DND-41 (cell line): ENCODE measurements around the gene TMEM89.

Experiments used
- ATAC-seq: fragments of 200-7000 bp; cut with Tn5 transposase; 3 replicates; pipeline ENCODE4 v1.9.1; 2021; ENCODE audit warnings: low read depth; ENCODE audit not compliant: insufficient read depth
- DNase-seq: peaks from one replicate; pipeline ENCODE4 v3.0.0-alpha.2; 2020
- H2AFZ ChIP-seq: 2 replicates; pipeline ENCODE4 v1.6.0; 2012; ENCODE audit warnings: low read depth, low read length
- H3K27ac ChIP-seq: 2 replicates; pipeline ENCODE4 v1.5.1; 2012; ENCODE audit warnings: low read length, inconsistent platforms
- H3K27me3 ChIP-seq: fragments of 200-600 bp; sonication (generic); 2 replicates; pipeline ENCODE4 v1.6.0; 2012; ENCODE audit warnings: low read length, mild to moderate bottlenecking, inconsistent platforms; ENCODE audit not compliant: insufficient read depth, poor library complexity
- H3K36me3 ChIP-seq: 2 replicates; pipeline ENCODE4 v1.5.1; 2012; ENCODE audit warnings: low read length, inconsistent platforms; ENCODE audit not compliant: insufficient read depth
- H3K4me1 ChIP-seq: 2 replicates; pipeline ENCODE4 v1.5.1; 2012; ENCODE audit warnings: mild to moderate bottlenecking, low read length; ENCODE audit not compliant: insufficient read depth
- H3K4me2 ChIP-seq: 2 replicates; pipeline ENCODE4 v1.6.0; 2012; ENCODE audit warnings: mild to moderate bottlenecking, moderate library complexity, low read length, inconsistent platforms; ENCODE audit not compliant: insufficient read depth
- H3K4me3 ChIP-seq, 2 experiments: fragments of 200-600 bp in 1 of 2; shearing (Covaris generic) in 1 of 2; 2 replicates each; pipeline ENCODE4 v1.5.1; 2012 to 2016; ENCODE audit warnings: inconsistent platforms in 2 of 2, low read length in 2 of 2, mild to moderate bottlenecking in 2 of 2, low read depth in 1 of 2, moderate library complexity in 1 of 2
- H3K79me2 ChIP-seq: 2 replicates; pipeline ENCODE4 v1.6.0; 2012; ENCODE audit warnings: low read length, inconsistent platforms; ENCODE audit not compliant: insufficient read depth
- H3K9ac ChIP-seq: 2 replicates; pipeline ENCODE4 v1.6.0; 2012; ENCODE audit warnings: low read depth, mild to moderate bottlenecking, inconsistent platforms, low read length, moderate library complexity
- H3K9me3 ChIP-seq: 2 replicates; pipeline ENCODE4 v1.5.1; 2012; ENCODE audit warnings: low read length, moderate library complexity, mild to moderate bottlenecking, inconsistent platforms; ENCODE audit not compliant: insufficient read depth, severe bottlenecking
- H4K20me1 ChIP-seq: 2 replicates; pipeline ENCODE4 v1.6.0; 2012; ENCODE audit warnings: low read length; ENCODE audit not compliant: insufficient read depth
- CTCF ChIP-seq: IDR thresholded peaks from 2 replicates; pipeline ENCODE4 v1.5.1; 2012; ENCODE audit warnings: borderline replicate concordance, low read length, moderate library complexity, mild to moderate bottlenecking; ENCODE audit not compliant: poor library complexity, severe bottlenecking; ENCODE audit errors: extremely low read depth
- EZH2 ChIP-seq: IDR thresholded peaks from 3 replicates; pipeline ENCODE4 v1.6.1; 2012; ENCODE audit warnings: borderline replicate concordance, low read depth, mild to moderate bottlenecking, moderate library complexity, low read length, inconsistent platforms; ENCODE audit not compliant: severe bottlenecking

The TMEM89 gene

GRCh38 chr3:48634661-48635221, 13.2 kb upstream of the TMEM89 start:
- peaks cover 41% of the 10 kb centered on the region for H3K36me3 ChIP-seq
- peak overlapping the region; percentile 62 to 92 for H3K4me3 ChIP-seq
- ATAC-seq (peak; percentile 29), DNase-seq (peak; percentile 67)
- H3K4me1 ChIP-seq: peaks cover 27% of the 10 kb centered on the region
- no peaks in the 10 kb centered on the region for H3K9me3 ChIP-seq
- peak overlapping the region; percentile 44 for H3K27ac ChIP-seq
- peak overlapping the region; percentile 99 for H3K4me2 ChIP-seq
- H4K20me1 ChIP-seq: peaks cover 16% of the 10 kb centered on the region; the same call in 1 of the 2 replicates
- no peak for TF ChIP-seq CTCF
- no peak for TF ChIP-seq EZH2
- peak overlapping the region; percentile 95 for H2AFZ ChIP-seq
- H3K9ac ChIP-seq: peak overlapping the region; percentile 72
- peaks cover 9% of the 10 kb centered on the region; the same call in 1 of the 2 replicates for H3K79me2 ChIP-seq
- H3K27me3 ChIP-seq: no peaks in the 10 kb centered on the region

GRCh38 chr3:48633743-48634142, 12.2 kb upstream of the TMEM89 start:
- ATAC-seq (no peak), DNase-seq (no peak)
- Histone ChIP-seq H3K4me2 (peak overlapping the region; percentile 99), H3K27me3 (no peaks in the 10 kb centered on the region), H3K36me3 (peaks cover 38% of the 10 kb centered on the region), H3K79me2 (peaks cover 9% of the 10 kb centered on the region; the same call in 1 of the 2 replicates), H3K9ac (peak overlapping the region; percentile 72; the same call in 1 of the 2 replicates), H3K9me3 (no peaks in the 10 kb centered on the region), H2AFZ (no peak overlapping the region), H3K27ac (no peak overlapping the region; the same call in 1 of the 2 replicates), H4K20me1 (peaks cover 16% of the 10 kb centered on the region; the same call in 1 of the 2 replicates), H3K4me1 (peaks cover 27% of the 10 kb centered on the region), H3K4me3 (peak overlapping the region in 1 of 2 experiments; percentile 92; a peak in 2 of 4 replicates)
- TF ChIP-seq EZH2: no peak
- TF ChIP-seq CTCF: no peak

DNA sequence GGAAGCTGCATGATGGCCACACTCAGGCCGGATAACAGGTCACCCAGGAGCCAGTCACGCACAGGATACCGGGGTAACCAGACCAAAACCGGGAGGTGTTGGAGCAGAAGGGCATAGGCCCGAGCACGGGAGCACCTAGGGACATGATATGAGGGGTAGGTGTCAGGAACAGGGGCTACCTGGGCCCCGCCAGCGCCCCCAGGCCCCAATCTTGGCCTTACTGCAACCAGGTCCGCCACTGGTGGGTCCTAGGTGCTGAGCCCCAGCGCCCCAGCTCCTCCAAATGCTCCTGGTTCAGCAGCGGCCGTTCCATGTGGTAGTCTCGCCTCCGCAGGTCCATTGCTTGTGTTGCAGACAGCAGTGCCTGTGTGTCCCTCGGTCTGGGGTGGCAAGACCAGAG, 11.7 kb upstream of the TMEM89 start:
- peaks cover 9% of the 10 kb centered on the region; the same call in 1 of the 2 replicates for H3K79me2 ChIP-seq
- no peak for ATAC-seq
- H3K4me3 ChIP-seq: no peak overlapping the region
- no peaks in the 10 kb centered on the region for H3K27me3 ChIP-seq
- TF ChIP-seq CTCF (no peak), EZH2 (no peak)
- H3K4me1 ChIP-seq: peaks cover 27% of the 10 kb centered on the region
- peak overlapping the region; percentile 99; the same call in 1 of the 2 replicates for H3K4me2 ChIP-seq
- H3K36me3 ChIP-seq: peaks cover 38% of the 10 kb centered on the region
- H2AFZ ChIP-seq: no peak overlapping the region
- no peak overlapping the region for H3K27ac ChIP-seq
- peaks cover 16% of the 10 kb centered on the region; the same call in 1 of the 2 replicates for H4K20me1 ChIP-seq
- H3K9me3 ChIP-seq: no peaks in the 10 kb centered on the region
- no peak for DNase-seq
- H3K9ac ChIP-seq: no peak overlapping the region
